Measurements from ENCODE around the gene MRGPRE.

The MRGPRE gene

DNA sequence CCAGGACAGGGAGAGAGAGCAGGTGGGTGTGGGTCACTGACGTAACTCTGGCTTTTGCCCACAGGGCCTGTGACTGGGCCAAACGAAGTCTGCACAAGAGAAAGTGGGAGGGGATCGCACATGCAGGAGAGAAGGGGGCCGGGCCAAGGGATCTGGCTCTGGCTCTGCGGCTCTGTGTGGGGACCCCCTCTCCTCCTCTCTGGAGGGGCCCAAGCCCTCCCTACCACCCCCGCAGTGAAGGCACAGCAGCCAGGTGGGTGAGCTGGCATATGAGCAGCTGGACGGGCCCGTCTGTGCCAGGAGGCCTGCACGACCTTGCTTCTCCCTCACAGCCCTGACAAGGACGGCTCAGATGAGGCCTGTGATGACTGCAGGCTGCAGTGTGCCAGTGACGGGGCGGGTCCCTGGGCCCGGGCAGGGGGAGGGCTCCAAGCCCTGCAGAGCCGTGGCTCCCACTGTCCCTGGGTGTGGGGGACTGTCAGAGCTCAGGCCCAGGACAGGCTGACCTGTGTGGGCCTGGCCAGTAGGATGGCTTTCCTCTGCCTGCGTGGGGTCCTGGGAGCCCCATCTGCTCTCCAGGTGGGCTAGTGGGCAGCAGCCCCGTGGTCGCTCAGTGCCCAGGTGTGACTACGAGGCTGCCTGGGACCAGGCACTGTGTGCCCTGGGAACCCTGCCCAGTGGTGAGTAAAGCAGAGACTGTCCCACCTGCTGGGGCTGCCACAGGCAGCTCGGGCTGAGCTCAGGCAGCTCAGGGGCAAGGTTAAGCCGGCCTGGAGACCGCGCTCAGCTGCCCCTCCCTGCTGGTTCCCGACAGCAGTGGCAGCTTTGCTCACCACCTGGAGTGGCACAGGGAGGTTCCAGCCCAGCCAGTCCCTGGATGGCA is 35.8 kb downstream of the MRGPRE start:
- no peak for DNase-seq (ENCODE audit: low read depth in 2 of 2)

- DNase-seq (ENCODE audit: low read depth in 2 of 2) = no peak
Observed at GRCh38 chr11:3195251-3196160, 36.7 kb downstream of the MRGPRE start.

GRCh38 chr11:3194016-3194816 is 38.0 kb downstream of the MRGPRE start:
- no peak for DNase-seq (ENCODE audit: low read depth in 2 of 2)

DNA sequence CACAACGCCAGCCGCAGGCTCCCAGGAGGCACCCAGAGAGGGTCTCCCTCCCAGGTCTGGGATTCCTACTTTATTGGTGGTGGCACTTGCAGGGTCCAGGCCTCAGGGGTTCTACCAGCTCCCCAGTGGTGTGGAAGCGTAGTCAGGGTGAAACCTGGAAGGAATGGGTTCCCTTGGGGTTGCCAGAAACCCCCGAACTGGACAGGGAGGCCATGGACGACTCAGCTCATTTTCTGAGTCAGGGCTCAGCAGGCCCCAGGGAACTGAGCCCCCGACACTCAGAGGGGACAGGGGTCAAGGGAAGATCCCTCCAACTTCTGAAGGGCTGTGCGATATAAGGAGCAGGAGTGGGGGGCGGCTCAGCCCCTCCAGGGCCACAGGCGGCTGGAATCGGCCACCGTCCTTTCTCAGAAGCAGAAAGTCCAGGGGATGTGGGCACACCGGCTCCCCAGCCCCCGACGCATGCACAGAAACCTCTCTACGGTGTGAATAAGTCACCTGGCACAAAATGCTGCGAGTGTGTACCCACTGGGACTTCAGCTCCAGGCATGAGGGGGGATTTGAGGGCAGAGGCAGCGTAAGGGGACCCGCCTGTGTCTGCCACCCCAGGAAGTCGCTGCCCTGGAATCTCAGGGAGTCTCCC is 38.7 kb downstream of the MRGPRE start:
- no peak for DNase-seq (ENCODE audit: low read depth in 2 of 2)

DNA sequence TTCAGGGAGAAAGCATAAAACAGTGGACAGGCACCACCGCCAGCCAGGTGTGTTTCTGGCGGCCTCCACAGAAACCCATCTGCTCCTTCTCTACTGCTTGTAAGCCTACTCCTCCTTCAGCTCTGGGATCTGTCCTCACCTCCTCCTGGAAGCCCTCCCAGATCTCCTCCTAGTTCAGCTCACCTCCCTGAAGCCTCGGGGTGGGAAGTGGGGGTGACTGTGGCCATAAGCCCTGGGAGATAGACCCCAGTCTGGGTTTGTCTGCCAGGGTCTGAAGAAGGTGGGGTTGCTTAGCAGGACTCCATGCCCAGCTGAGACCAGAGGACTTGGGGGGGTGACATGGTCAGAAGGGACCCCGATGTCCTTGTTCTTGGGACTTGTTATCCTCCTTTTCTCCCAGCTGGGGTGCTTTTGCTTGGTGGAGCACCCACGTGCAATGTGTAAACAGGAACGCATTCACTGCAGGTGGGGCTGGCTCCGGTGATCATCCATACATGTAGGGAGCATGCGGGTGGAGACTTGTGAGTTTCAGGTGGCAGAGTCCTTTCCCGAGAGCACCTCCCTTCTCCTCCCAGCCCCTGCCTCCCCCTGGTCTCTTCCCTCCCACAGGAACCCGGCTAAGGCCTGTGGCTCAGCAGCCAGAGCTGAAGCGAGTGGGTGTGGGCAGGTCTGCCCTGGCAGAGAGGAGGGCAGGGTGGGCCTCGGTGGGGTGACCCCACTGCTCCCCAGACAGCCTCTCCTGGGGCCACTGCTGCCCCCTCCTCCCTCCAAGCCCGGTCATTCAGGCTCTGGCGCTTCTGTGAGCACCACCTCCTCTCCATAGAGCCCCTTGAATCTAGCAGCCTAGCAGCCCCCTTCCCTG is 39.5 kb downstream of the MRGPRE start:
- DNase-seq (ENCODE audit: low read depth in 2 of 2) = no peak

- DNase-seq (ENCODE audit: low read depth in 2 of 2) = no peak
Observed at GRCh38 chr11:3191586-3192324, 40.5 kb downstream of the MRGPRE start.

DNA sequence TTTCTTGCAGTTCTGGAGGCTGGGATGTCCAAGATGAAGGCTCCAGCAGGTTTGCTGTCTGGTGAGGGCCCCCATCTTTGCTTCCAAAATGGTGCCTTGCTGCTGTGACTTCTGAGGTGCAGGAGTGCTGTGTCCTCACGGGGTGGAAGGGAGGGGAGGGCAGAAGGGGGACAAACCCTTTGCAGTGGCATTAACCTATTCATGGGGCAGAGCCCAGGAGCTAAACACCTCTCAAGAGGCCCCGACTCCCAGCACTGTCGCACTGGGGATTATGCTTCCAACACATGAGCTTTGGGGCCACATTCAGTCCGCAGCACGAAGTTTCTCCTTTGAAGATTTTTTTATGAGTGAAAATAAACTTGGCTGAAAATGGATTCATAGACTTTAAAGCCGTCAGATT is 41.6 kb downstream of the MRGPRE start:
- no peak for DNase-seq (ENCODE audit: low read depth in 2 of 2)

DNA sequence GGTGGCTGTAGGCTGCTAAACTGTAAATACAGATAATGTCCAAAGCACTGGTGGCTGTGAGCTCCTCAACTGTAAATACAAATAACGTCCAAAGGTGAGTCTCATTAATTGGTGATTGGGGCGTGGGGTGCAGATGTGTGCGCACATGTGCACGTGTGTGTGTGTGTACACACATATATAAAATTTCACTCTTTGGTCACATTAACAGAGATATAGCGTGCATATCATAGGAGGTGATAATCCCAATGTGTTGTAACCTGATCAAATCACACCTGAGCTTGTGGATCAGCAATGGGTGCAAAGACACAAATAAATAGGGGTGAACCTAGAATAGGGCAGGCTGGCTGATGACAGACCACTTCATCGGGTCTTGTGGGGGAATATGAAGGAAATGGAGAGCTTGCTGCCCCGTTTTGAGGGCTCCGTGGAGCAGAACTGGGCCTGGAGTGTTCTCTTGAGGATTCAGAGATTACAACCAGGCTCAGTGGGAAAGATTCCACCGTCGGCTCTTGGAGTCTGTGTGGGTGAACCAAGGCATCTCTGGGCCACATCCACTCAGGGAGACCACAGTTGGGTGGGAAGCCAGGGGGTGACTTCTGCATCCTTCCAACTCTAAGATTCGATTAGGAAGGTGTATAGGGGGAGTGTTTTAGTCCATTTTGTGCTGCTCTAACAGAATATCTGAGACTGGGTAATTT is 42.2 kb downstream of the MRGPRE start:
- DNase-seq (ENCODE audit: low read depth in 2 of 2) = no peak

- no peak for DNase-seq (ENCODE audit: low read depth in 2 of 2)
Observed at GRCh38 chr11:3189196-3189843, 42.9 kb downstream of the MRGPRE start.

DNA sequence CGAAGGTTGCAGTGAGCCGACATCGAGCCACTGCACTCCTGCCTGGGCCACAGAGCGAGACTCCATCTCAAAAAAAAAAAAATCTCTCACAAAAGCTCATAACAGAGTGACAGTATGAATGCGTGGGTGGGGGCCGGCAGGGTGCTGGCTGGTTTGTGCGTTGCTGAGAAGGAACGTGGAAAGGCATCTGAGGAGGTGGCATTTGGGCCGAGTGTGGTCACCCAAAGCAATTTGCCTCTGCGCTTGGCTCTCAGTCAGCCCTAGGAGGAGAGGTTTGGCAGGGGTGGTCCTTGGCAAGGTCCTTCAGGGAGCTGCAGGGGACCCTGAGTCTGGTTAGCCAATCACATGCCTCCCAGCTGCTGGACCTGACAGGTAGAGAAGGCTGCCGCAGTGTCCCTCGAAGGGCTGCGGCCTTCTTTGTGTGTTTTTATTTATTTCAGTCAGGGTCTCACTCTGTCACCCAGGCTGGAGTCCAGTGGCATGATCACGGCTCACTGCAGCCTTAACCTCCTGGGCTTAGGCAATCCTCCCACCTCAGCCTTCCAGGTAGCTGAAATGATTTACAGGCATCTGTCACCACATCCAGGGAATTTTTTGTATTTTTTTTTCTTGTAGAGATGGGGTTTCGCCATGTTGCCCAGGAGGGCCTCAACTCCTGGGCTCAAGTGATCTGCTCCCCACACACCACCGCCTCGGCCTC is 43.6 kb downstream of the MRGPRE start:
- DNase-seq (ENCODE audit: low read depth in 2 of 2) = no peak

DNA sequence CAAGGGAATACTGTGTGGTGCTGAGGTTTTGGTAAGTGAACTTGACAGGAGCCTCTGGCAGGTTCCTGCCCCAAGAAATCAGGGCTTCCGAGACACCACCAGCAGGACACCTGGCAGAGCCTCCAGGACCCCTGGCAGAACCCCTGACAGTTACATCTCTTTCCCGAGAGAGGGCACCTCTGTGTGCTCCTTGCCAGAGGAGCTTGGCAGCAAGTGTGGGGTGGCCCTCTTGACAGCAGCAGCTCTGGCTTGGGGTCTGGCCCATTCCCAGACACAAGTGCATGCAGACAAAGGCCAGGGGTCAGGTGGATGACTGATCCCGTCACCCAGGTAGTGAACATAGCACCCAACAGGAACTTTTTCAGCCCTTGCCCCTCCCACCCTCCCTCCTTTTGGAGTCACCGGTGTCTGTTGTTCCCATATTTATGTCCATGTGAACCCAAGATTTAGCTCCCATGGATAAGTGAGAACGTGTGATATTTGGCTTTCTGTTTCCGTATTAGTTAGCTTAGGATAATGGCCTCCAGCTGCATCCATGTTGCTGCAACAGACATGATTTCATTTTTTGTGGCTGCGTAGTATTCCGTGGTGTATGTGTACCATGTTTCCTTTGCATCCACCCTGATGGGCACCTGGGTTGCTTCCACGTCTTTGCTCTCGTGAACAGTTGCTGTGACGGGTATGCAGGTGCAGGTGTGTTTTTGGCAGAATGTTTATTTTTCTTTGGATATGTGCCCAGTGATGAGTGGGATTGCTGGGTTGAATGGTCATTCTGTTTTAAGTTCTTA is 45.9 kb downstream of the MRGPRE start:
- no peak for DNase-seq (ENCODE audit: low read depth in 2 of 2)

GRCh38 chr11:3184732-3185347 is 47.4 kb downstream of the MRGPRE start:
- no peak for DNase-seq (ENCODE audit: low read depth in 2 of 2)

GRCh38 chr11:3183523-3183922 is 48.7 kb downstream of the MRGPRE start:
- DNase-seq (ENCODE audit: low read depth in 2 of 2) = no peak

GRCh38 chr11:3182462-3182852 is 49.8 kb downstream of the MRGPRE start:
- no peak for DNase-seq (ENCODE audit: low read depth in 2 of 2)

DNA sequence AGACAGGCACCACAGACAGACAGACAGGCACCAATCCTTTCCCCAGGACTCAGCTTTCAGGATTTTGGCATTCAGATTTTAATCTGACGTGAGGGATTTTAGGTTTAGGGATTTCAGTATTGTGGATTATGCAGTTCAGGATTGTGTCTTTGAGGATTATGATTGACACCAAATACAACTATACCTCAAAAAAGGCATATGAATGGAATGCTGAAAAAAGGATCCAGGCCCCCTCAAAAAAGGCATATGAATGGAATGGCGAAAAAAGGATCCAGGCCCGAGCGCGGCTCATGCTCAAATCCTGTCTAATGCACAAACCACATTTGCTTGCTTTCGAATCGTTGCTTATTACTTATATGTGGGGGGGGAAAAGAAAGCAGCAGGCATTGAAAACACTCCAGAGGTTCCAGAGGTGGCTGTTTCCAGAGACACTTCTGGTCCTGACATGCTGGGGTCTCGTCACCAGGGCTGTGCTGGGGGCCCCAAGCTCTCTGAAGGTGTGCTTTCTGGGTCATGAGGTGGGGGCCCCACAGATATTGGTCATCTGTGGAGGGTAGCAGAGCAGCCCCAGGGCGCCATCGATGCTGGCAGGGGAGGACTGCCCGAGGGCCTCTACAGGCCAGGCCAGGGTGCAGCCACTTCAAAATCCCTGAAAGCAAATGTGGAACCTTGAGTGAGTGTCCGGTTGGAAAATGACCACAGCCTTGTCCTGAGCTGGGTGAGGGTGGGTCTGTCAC is 50.3 kb downstream of the MRGPRE start:
- no peak for DNase-seq (ENCODE audit: low read depth in 2 of 2)

DNA sequence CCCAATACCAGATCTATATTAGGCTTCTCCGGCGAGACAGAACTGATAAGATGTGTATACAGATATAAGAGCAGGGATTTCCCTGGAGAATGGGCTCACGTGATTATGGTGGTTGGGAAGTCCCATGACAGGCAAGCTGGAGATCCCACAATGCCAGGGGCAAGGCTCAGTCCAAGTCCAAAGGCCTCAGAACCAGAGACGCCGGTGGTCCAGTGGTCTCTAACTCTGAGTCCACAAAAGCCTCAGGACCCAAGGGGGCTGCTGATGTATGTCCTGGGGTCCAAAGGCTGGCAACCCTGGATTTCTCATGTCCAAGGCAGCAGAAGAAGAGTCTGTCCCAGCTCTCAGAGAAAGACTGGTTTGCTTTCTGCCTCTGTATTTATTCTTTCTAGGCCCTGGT is 51.3 kb downstream of the MRGPRE start:
- DNase-seq (ENCODE audit: low read depth in 2 of 2) = no peak

Measured in stimulated activated CD4-positive, alpha-beta T cell treated with anti-CD3 and anti-CD28 coated beads, Interleukin-1b, Interleukin-23, amount 100 ng/mL, for 1 hour (primary cell).